ENCODE data around the gene MAGI2. TPM values are rescaled to one million over a fixed set of nuclear protein-coding genes. Genes with fewer than 3 reads are reported as not detected.

Gene MAGI2
- total RNA-seq, 6 experiments from 2014 or later: 1.2 to 4.0 (median 2.4) TPM

GRCh38 chr7:78747592-78747991 lies 705.9 kb downstream of the MAGI2 start:
- TF ChIP-seq CTCF (IDR thresholded peaks at IDR 0.05) (no peak), POLR2A (IDR thresholded peaks at IDR 0.05) (no peak)
- 71% methylated on average over 3 of the region's 3 CpGs for WGBS (ENCODE audit: insufficient coverage, low coverage, low lambda C conversion rate, missing lambda C conversion rate)
- intact Hi-C loops (cut with DNase I): no loop called here

GRCh38 chr7:78746301-78746700 lies 707.2 kb downstream of the MAGI2 start:
- Histone ChIP-seq H3K4me3 (no peak overlapping the region), H3K27me3 (no peaks in the 10 kb centered on the region), H3K36me3 (no peaks in the 10 kb centered on the region), H3K9me3 (no peaks in the 10 kb centered on the region), H3K27ac (no peak overlapping the region), H3K4me1 (no peaks in the 10 kb centered on the region)
- TF ChIP-seq POLR2A (IDR thresholded peaks at IDR 0.05) (no peak), CTCF (IDR thresholded peaks at IDR 0.05) (no peak)
- WGBS (ENCODE audit: insufficient coverage, low coverage, low lambda C conversion rate, missing lambda C conversion rate): 68% methylated on average over 2 of the region's 2 CpGs
- ATAC-seq (no peak), DNase-seq (no peak)
- intact Hi-C loops (cut with DNase I): no loop called here

More at GRCh38 chr7:78747592-78747991, 705.9 kb downstream of the MAGI2 start:
- Histone ChIP-seq H3K9me3 (no peaks in the 10 kb centered on the region), H3K36me3 (no peaks in the 10 kb centered on the region), H3K27ac (no peak overlapping the region), H3K4me3 (no peak overlapping the region), H3K4me1 (no peaks in the 10 kb centered on the region), H3K27me3 (no peaks in the 10 kb centered on the region)
- ATAC-seq (no peak), DNase-seq (no peak)

- TF ChIP-seq POLR2A (IDR thresholded peaks at IDR 0.05) (no peak), CTCF (IDR thresholded peaks at IDR 0.05) (no peak)
- intact Hi-C loops (cut with DNase I): no loop called here
- no peak overlapping the region for H3K27ac ChIP-seq
- H3K36me3 ChIP-seq: no peaks in the 10 kb centered on the region
- no peaks in the 10 kb centered on the region for H3K27me3 ChIP-seq
- ATAC-seq (no peak), DNase-seq (no peak)
- no peaks in the 10 kb centered on the region for H3K4me1 ChIP-seq
- H3K4me3 ChIP-seq: no peak overlapping the region
- 30% methylated on average over 1 of the region's 1 CpG for WGBS (ENCODE audit: insufficient coverage, low coverage, low lambda C conversion rate, missing lambda C conversion rate)
- no peaks in the 10 kb centered on the region for H3K9me3 ChIP-seq
These were observed 710.8 kb downstream of the MAGI2 start for GRCh38 chr7:78742694-78743093.

- intact Hi-C loops (cut with DNase I): no loop called here
- Histone ChIP-seq H3K9me3 (no peaks in the 10 kb centered on the region), H3K36me3 (no peaks in the 10 kb centered on the region), H3K4me1 (no peaks in the 10 kb centered on the region), H3K4me3 (no peak overlapping the region), H3K27ac (no peak overlapping the region), H3K27me3 (no peaks in the 10 kb centered on the region)
- ATAC-seq (no peak), DNase-seq (no peak)
- 31% methylated on average over 1 of the region's 1 CpG for WGBS (ENCODE audit: insufficient coverage, low coverage, low lambda C conversion rate, missing lambda C conversion rate)
- no peak for TF ChIP-seq CTCF (IDR thresholded peaks at IDR 0.05)
- TF ChIP-seq POLR2A (IDR thresholded peaks at IDR 0.05): no peak
These were observed 716.9 kb downstream of the MAGI2 start for GRCh38 chr7:78736548-78736947.

- intact Hi-C loops (cut with DNase I): no loop called here
- WGBS (ENCODE audit: insufficient coverage, low coverage, low lambda C conversion rate, missing lambda C conversion rate): 88% methylated on average over 6 of the region's 6 CpGs
- no peak for ATAC-seq
These were observed 718.8 kb downstream of the MAGI2 start for GRCh38 chr7:78734626-78735025.

More at GRCh38 chr7:78734626-78735025, 718.8 kb downstream of the MAGI2 start:
- H3K27me3 ChIP-seq: no peaks in the 10 kb centered on the region
- TF ChIP-seq POLR2A (IDR thresholded peaks at IDR 0.05): no peak
- TF ChIP-seq CTCF (IDR thresholded peaks at IDR 0.05): no peak
- no peak for DNase-seq
- H3K9me3 ChIP-seq: no peaks in the 10 kb centered on the region
- no peak overlapping the region for H3K4me3 ChIP-seq
- H3K4me1 ChIP-seq: no peaks in the 10 kb centered on the region
- H3K27ac ChIP-seq: no peak overlapping the region
- no peaks in the 10 kb centered on the region for H3K36me3 ChIP-seq
